ENCODE measurements around the gene BANK1. TPM values are rescaled to one million over a fixed set of nuclear protein-coding genes. Genes with fewer than 3 reads are reported as not detected.

The BANK1 gene
- total and polyA plus RNA-seq, 10 of the 15 experiments (the other 5 are each of a cell fraction or from before 2014, with no cell fraction given), result 0.13 to 2.1 (median 0.42) TPM

- no peak for TF ChIP-seq ZBTB11 (CRISPR knock-in tag; IDR thresholded peaks at IDR 0.05)
- no peak for TF ChIP-seq BACH1 (IDR thresholded peaks at IDR 0.05; ENCODE audit: borderline replicate concordance)
- no peak for TF ChIP-seq SMC3 (IDR thresholded peaks at IDR 0.05; ENCODE audit: borderline replicate concordance, low read length)
- TF ChIP-seq TBL1XR1 (IDR thresholded peaks at IDR 0.05; ENCODE audit: low read depth, low read length), result no peak
These were observed 96.3 kb downstream of the BANK1 start (continued) for GRCh38 chr4:101886826-101887225.

GRCh38 chr4:101888472-101888871 is 97.9 kb downstream of the BANK1 start:
- BruUV-seq (replicated peaks), result no TSS peak
- no peak overlapping the region for H3K4me3 ChIP-seq
- no peaks in the 10 kb centered on the region for H3K79me2 ChIP-seq (ENCODE audit: control insufficient read depth, insufficient read depth, low read length)
- in situ Hi-C loops (cut with MboI), result no loop called here
- ATAC-seq (no peak), DNase-seq (ENCODE audit: low read depth, low spot score) (no peak), FAIRE-seq (no peak)
- no peaks in the 10 kb centered on the region for H3K4me1 ChIP-seq (ENCODE audit: control insufficient read depth, insufficient read depth, low read length)
- H3K9ac ChIP-seq (ENCODE audit: control insufficient read depth, insufficient read depth, low read length), result no peak overlapping the region
- no peak overlapping the region for H3K27ac ChIP-seq (ENCODE audit: control insufficient read depth, insufficient read depth)
- WGBS (ENCODE audit: insufficient coverage, insufficient replicate concordance, low lambda C conversion rate, missing lambda C conversion rate), result 38% methylated on average over 4 of the region's 4 CpGs
- ChIA-PET SMC1A (ENCODE audit: uncharacterized antibody, unreplicated experiment) (no interaction called here), POLR2A (no interaction called here), RAD21 (ENCODE audit: unreplicated experiment) (no interaction called here), CTCF (no interaction called here)
- no peak overlapping the region for H2AFZ ChIP-seq (ENCODE audit: control insufficient read depth, low read depth, low read length)
- H4K20me1 ChIP-seq (ENCODE audit: control insufficient read depth, insufficient read depth), result no peaks in the 10 kb centered on the region
- H3K9me3 ChIP-seq (replicated peaks; ENCODE audit: control insufficient read depth, insufficient read depth, low read length), result no peaks in the 10 kb centered on the region
- intact Hi-C loops (cut with micrococcal nuclease; ENCODE audit: unreplicated experiment), result no loop called here
- no peaks in the 10 kb centered on the region for H3K36me3 ChIP-seq (ENCODE audit: control insufficient read depth in 2 of 2, insufficient read depth in 2 of 2, low read length in 1 of 2)
- H3K27me3 ChIP-seq (replicated peaks in 1 of 2; ENCODE audit: control insufficient read depth in 2 of 2, insufficient read depth in 2 of 2, low read length in 1 of 2), result no peaks in the 10 kb centered on the region
- H3K4me2 ChIP-seq (ENCODE audit: control insufficient read depth, insufficient read depth), result no peak overlapping the region
- TF ChIP-seq CREB1 (IDR thresholded peaks at IDR 0.05; ENCODE audit: low read depth) (no peak), KLF5 (IDR thresholded peaks at IDR 0.05; ENCODE audit: partially characterized antibody) (no peak), RBBP5 (conservative IDR thresholded peaks at IDR 0.05) (no peak), SREBF2 (IDR thresholded peaks at IDR 0.05; ENCODE audit: low read length) (no peak), NFXL1 (IDR thresholded peaks at IDR 0.05; ENCODE audit: borderline replicate concordance) (no peak), SKIL (IDR thresholded peaks at IDR 0.05; ENCODE audit: low read depth, poor library complexity, severe bottlenecking) (no peak), MXI1 (IDR thresholded peaks at IDR 0.05; ENCODE audit: low read depth, low read length) (no peak), ZNF687 (IDR thresholded peaks at IDR 0.05) (no peak), IRF5 (IDR thresholded peaks at IDR 0.05; ENCODE audit: borderline replicate concordance) (no peak), TARDBP (IDR thresholded peaks at IDR 0.05; ENCODE audit: borderline replicate concordance) (no peak)

Measured in GM12878 (cell line).